ENCODE data around the gene NBPF15. TPM values are rescaled to one million over a fixed set of nuclear protein-coding genes. Genes with fewer than 3 reads are reported as not detected.

Gene NBPF15
- total RNA-seq, 1 donor from 2014 or later, result 47.7 TPM

Other genes with a start within 250 kb of the NBPF15 start
- not detected in 2 replicates for gene PPIAL4E, start 88.0 kb downstream of the NBPF15 start, total RNA-seq
- not detected in 2 replicates for gene PPIAL4F, start 131.2 kb upstream of the NBPF15 start, total RNA-seq